Measurements from ENCODE around the gene MYO7B.

The MYO7B gene

DNA sequence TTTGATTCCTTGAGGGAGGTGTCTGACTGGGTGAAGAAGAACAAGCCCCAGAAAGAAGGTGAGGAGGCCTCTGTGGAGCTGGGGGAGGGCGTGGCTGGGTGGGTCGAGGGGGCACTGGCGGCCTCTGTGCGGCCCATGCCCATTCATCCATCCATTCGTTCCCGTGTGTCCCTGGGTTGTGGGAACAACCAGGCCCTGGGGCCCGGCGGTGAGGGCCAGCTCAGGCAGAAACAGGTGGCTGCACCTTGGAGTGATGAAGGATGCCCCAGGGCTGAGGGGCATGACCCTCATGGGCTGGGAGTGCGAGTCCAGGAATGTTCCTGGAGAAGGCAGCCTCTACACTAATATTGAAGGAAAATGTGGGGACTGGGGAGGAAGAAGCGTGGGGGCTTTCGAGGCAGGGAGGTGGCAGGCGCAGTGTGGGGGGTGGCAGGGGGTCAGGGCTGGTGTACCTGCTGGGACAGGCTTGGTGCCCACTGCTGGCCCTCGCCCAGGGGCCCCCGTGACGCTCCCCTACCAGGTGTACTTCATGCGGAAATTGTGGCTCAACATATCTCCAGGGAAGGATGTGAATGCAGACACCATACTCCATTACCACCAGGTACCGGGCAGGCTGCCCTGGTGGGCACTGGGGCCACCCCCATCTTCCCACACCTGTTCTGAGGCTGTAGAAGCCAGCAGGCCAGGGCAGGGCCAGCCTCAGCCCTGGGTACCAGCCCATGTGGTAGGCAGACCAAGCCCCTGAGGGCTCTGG, 99.3 kb downstream of the MYO7B start:
- no peak overlapping the region for H3K9ac ChIP-seq (ENCODE audit: low read length)
- no peaks in the 10 kb centered on the region for H3K36me3 ChIP-seq (replicated peaks; ENCODE audit: insufficient read depth, low read length)
- peaks cover 58% of the 10 kb centered on the region for H3K27me3 ChIP-seq (replicated peaks; ENCODE audit: insufficient read depth, low read length)
- no peaks in the 10 kb centered on the region for H3K9me3 ChIP-seq (replicated peaks; ENCODE audit: insufficient read depth, low read length)
- no peak overlapping the region for H3K27ac ChIP-seq (ENCODE audit: low read length)
- H2AFZ ChIP-seq (ENCODE audit: low read length) = no peak overlapping the region
- H4K20me1 ChIP-seq (ENCODE audit: insufficient read depth, low read length) = no peaks in the 10 kb centered on the region
- TF ChIP-seq EZH2phosphoT487 (IDR thresholded peaks at IDR 0.05; ENCODE audit: low read length) = no peak
- TF ChIP-seq, protein P1, sequence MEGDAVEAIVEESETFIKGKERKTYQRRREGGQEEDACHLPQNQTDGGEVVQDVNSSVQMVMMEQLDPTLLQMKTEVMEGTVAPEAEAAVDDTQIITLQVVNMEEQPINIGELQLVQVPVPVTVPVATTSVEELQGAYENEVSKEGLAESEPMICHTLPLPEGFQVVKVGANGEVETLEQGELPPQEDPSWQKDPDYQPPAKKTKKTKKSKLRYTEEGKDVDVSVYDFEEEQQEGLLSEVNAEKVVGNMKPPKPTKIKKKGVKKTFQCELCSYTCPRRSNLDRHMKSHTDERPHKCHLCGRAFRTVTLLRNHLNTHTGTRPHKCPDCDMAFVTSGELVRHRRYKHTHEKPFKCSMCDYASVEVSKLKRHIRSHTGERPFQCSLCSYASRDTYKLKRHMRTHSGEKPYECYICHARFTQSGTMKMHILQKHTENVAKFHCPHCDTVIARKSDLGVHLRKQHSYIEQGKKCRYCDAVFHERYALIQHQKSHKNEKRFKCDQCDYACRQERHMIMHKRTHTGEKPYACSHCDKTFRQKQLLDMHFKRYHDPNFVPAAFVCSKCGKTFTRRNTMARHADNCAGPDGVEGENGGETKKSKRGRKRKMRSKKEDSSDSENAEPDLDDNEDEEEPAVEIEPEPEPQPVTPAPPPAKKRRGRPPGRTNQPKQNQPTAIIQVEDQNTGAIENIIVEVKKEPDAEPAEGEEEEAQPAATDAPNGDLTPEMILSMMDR (IDR thresholded peaks at IDR 0.05; ENCODE audit: low read length) = no peak
- H3K4me1 ChIP-seq (ENCODE audit: low read length) = no peaks in the 10 kb centered on the region
- no peaks in the 10 kb centered on the region for H3F3A ChIP-seq (ENCODE audit: insufficient read depth, low read length)
- H3K4me2 ChIP-seq (ENCODE audit: low read depth, low read length) = no peak overlapping the region
- H3K4me3 ChIP-seq (ENCODE audit: low read length) = no peak overlapping the region
- no peaks in the 10 kb centered on the region for H3K9me2 ChIP-seq (replicated peaks; ENCODE audit: insufficient read depth, low read length)
- H3K79me2 ChIP-seq (ENCODE audit: low read length) = no peaks in the 10 kb centered on the region
- DNase-seq = no peak

DNA sequence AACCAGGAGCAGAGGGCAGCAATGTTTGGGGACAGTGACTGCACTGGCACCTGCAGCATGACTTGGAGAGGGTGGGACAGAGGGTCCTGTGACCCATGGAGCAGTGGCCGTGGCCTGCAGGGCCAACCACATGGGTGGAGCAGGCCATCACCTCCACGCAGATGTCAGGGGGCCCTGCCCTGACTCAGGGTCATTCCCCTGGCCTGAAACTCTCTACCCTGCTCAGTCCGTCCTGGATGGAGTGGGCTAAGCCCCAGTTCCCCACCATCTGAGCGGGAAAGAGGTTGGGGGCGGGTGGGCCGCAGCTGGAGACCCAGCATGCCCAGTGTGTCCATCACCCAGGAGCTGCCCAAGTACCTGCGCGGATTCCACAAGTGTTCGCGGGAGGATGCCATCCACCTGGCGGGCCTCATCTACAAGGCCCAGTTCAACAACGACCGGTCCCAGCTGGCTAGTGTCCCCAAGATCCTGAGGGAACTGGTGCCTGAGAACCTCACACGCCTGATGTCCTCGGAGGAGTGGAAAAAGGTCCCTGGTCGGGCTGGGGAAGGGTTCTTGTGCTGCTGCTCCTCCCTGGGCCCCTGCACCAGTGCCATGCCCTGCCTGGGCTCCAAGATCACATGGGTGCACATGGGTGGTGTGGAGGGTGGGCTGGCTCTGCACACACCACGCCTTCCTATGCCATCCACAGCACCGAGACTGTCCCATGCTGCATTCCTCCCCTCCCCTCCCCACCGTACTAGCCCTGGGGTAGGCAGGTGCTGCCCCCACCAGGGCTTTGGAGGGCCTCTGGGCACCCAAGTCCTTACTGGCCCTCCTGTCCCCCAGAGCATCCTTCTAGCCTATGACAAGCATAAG, 100.1 kb downstream of the MYO7B start:
- Histone ChIP-seq H3K4me1 (ENCODE audit: low read length) (no peaks in the 10 kb centered on the region), H3F3A (ENCODE audit: insufficient read depth, low read length) (no peaks in the 10 kb centered on the region), H3K79me2 (ENCODE audit: low read length) (no peaks in the 10 kb centered on the region), H3K9ac (ENCODE audit: low read length) (no peak overlapping the region), H3K9me3 (replicated peaks; ENCODE audit: insufficient read depth, low read length) (no peaks in the 10 kb centered on the region), H3K36me3 (replicated peaks; ENCODE audit: insufficient read depth, low read length) (no peaks in the 10 kb centered on the region), H3K9me2 (replicated peaks; ENCODE audit: insufficient read depth, low read length) (no peaks in the 10 kb centered on the region), H4K20me1 (ENCODE audit: insufficient read depth, low read length) (no peaks in the 10 kb centered on the region), H3K4me3 (ENCODE audit: low read length) (no peak overlapping the region), H3K27ac (ENCODE audit: low read length) (no peak overlapping the region), H3K27me3 (replicated peaks; ENCODE audit: insufficient read depth, low read length) (peaks cover 56% of the 10 kb centered on the region), H3K4me2 (ENCODE audit: low read depth, low read length) (no peak overlapping the region), H2AFZ (ENCODE audit: low read length) (no peak overlapping the region)
- DNase-seq = no peak
- no peak for TF ChIP-seq EZH2 (optimal IDR thresholded peaks at IDR 0.05; ENCODE audit: low read depth, low read length)
- TF ChIP-seq, protein P1 (IDR thresholded peaks at IDR 0.05; ENCODE audit: low read length) = no peak
- TF ChIP-seq EZH2phosphoT487 (IDR thresholded peaks at IDR 0.05; ENCODE audit: low read length) = no peak

DNA sequence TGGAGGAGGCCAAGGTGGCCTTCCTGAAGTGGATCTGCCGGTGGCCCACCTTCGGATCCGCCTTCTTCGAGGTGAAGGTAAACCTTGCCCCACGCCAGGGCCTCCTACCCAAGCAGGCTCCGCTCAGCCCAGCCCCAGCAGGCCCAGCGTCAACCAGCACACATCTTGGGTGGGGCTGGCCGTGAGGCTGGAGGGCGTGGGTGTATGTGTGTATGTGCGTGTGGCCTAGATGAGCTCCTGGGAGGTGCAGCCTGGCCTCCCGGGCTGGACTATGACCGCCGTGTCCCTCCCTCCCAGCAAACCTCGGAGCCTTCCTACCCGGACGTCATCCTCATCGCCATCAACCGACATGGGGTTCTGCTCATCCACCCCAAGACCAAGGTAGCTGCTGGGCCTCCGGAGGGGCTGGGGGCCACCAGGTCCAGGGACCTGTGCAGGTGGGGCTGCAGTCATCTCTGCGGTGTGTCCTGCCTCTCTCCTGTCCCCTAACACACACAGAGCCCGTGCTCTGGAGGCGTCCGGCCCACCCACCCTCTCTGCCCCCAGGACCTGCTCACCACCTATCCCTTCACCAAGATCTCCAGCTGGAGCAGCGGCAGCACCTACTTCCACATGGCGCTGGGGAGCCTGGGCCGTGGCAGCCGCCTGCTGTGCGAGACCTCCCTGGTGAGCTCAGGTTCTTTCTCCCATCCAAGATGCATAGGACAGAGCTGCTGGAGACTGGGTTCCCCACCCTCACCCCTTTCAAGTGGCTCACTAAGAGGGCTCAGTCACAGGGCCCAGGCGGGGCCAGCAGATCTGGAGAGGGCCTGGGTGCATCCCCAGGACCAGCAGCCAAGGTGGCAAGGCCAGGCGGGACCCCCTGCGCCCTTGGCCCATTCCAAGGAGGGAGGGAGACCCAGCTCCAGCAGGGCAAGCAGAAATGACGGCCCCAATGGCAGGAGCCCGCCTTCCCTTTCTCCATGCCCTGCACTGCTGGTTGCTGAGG, 101.1 kb downstream of the MYO7B start:
- TF ChIP-seq, protein P1 (IDR thresholded peaks at IDR 0.05; ENCODE audit: low read length) = no peak
- no peak for TF ChIP-seq EZH2phosphoT487 (IDR thresholded peaks at IDR 0.05; ENCODE audit: low read length)
- TF ChIP-seq EZH2 (optimal IDR thresholded peaks at IDR 0.05; ENCODE audit: low read depth, low read length) = no peak
- Histone ChIP-seq H4K20me1 (ENCODE audit: insufficient read depth, low read length) (no peaks in the 10 kb centered on the region), H3K9me3 (replicated peaks; ENCODE audit: insufficient read depth, low read length) (no peaks in the 10 kb centered on the region), H3K9me2 (replicated peaks; ENCODE audit: insufficient read depth, low read length) (no peaks in the 10 kb centered on the region), H3K27me3 (replicated peaks; ENCODE audit: insufficient read depth, low read length) (peaks cover 48% of the 10 kb centered on the region), H2AFZ (ENCODE audit: low read length) (no peak overlapping the region), H3K4me1 (ENCODE audit: low read length) (no peaks in the 10 kb centered on the region), H3K4me2 (ENCODE audit: low read depth, low read length) (no peak overlapping the region), H3K4me3 (ENCODE audit: low read length) (no peak overlapping the region), H3K36me3 (replicated peaks; ENCODE audit: insufficient read depth, low read length) (no peaks in the 10 kb centered on the region), H3F3A (ENCODE audit: insufficient read depth, low read length) (no peaks in the 10 kb centered on the region), H3K9ac (ENCODE audit: low read length) (no peak overlapping the region), H3K79me2 (ENCODE audit: low read length) (no peaks in the 10 kb centered on the region), H3K27ac (ENCODE audit: low read length) (no peak overlapping the region)
- no peak for DNase-seq
